GM18508 (cell line): ENCODE results near the gene APPBP2.
"Not testable (repeated sequence)": the region's sequence is repeated elsewhere in the genome, so short reads cannot be mapped to it uniquely, and the experiment has no call there.

ENCODE experiments used
- ATAC-seq: cut with Tn5 transposase; IDR thresholded peaks from one replicate; pipeline ENCODE4 v1.9.1; 2021; ENCODE audit warnings: moderate number of reproducible peaks; ENCODE audit not compliant: insufficient read depth, unreplicated experiment

Gene APPBP2

DNA sequence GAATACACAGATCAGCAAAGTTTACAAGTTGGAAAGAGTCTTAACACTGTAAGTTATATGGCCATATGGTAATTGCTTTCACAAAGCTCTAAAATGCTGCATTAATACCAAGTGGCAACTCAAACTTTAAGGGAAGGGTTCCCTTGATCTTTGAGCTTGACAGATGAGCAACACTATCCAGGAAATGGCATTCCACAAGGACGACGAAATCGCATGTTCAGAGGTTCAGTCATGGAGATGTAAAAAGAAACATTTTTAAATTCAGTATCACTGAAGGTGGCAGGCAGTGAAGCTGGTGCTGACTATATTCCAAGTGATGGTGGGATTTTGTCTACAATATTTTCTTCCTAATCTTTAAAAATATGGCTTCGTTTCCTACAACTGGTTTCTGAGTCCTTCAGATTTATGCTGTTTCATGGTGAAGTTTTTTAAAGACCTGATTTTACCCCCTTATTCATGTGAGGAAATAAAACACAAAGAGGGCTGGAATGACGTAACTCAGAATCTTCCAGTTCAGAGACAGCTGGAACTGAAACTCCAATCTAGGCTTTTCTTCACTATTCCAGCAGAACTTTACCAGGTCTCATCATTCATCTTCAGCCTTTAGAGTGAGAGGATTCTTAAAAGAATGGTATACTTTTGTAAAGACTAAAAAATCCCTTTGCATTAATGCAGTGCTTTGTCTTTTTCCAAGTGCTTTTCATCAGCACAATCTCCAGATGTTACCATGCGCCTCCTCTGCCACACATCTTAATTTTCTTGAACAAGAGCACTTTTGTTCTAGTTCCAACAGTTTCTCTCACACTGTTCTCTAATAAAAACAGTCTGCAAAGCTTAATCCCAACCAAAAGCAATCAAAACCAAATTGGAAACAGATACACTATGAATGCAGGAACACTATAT lies 83.5 kb downstream of the APPBP2 start:
- no peak for ATAC-seq

DNA sequence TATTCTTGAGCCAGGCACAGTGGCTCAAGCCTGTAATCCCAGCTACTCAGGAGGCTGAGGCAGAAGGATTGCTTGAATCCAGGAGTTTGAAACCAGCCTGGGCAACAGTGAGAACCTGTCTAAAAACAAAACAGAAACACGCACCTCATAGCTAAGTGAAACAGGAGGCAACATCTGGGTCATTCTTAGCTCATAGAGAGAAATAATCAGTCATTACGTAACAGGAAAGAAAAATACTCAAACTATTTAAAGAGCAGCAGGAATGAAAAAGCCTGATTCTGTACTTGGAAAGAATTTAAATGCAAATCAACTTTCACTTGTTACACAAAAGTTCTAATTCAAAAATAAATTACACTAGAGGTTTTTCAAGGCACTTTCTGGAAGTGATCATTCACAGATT lies 86.5 kb downstream of the APPBP2 start:
- ATAC-seq, result no peak

DNA sequence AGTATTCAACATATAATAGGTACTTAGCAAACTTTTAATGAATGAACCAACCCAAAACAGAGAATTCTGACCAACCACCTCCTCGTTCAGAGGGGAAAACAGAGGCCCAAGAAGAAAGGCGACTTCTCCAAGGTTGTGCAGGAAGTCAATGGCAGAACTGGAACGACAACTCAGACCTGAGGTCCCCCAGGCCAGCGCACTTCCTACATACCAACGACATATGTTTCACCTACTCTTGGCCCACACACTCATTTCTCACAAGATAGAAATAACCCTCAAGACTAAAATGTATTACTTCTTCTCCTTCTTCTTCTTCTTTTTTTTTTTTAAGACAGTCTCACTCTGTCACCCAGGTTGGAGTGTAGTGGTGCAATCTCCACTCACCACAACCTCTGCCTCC lies 89.4 kb downstream of the APPBP2 start:
- no peak for ATAC-seq

DNA sequence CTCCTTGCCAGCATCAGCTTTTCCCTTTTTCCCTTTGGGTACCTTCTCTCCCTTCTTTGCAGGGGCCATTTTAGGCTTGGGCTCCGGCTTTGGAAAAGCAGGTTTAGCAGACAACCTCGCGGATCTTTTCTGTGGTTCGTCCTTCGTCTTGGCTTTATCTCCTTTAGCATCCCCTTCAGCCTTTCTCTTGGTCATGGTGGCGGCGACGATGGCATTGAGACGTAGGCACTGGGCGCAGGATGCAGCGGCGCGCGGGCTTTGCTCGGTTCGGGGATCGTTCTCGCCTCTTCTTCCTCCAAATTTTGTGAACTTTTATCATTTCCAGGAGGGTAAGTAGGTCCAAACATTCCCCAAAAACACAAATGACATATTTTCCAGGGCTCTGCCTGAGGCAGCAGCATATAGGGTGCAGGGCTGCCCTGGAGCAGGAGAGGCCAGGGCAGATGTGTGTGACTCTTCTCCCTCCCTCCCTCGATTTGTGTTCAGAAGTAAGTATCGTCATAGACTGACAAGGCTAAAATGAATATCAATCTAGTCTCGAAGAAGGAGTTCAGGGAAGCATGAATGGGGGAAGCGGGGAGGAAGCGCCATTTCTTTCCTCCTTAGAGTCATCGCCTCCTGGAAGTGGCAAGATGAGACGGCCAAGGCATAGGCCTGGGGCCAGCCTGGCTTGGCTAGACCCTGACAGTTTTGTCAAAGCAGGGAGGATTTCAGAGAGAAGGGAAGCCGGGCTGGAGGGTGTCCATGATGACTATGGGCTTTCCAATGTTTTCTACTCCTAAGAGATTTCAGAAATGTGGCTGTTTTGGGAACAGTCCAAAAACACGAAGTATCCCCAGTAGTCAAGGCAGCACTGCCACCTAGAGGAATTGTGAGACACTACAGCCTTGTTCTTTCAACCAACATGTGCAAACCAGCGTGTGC lies 90.5 kb downstream of the APPBP2 start:
- ATAC-seq, result no peak

DNA sequence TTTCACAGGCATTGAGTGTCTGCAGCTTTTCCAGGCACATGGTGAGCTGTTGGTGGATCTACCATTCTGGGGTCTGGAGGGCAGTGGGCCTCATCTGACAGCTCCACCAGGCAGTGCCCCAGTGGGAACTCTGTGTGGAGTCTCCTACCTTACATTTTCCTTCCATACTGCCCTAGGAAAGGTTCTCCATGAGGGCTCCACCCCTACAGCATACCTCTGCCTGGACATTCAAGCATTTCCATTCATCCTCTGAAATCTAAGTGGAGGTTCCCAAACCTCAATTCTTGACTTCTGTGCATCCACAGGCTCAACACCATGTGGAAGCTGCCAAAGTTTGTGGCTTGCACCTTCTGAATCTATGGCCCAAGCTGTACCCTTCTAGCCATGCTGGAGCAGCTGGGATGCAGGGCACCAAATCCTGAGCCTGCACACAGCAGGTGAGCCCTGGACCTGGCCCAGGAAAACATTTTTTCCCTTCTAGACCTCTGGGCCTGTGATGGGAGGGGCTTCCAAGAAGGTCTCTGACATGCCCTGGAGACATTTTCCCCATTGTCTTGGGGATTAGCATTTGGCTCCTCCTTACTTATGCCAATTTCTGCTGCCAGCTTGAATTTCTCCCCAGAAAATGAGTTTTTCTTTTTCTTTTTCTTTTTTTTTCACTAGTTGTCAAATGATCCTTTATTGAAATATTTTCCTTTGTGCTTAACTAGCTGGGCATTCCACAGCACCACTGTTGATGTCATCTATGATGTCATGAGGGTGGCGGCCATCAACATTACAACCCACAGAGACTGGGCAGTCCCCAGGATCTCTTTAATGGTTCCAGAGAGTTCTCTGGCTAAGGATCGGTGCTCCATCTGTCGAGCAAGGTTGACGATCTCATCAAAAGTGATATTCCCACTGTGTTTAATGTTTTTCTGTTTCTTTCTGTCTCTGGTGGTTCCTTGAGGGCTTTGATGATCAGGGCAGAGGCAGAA lies 92.7 kb downstream of the APPBP2 start:
- not testable (repeated sequence) for ATAC-seq

DNA sequence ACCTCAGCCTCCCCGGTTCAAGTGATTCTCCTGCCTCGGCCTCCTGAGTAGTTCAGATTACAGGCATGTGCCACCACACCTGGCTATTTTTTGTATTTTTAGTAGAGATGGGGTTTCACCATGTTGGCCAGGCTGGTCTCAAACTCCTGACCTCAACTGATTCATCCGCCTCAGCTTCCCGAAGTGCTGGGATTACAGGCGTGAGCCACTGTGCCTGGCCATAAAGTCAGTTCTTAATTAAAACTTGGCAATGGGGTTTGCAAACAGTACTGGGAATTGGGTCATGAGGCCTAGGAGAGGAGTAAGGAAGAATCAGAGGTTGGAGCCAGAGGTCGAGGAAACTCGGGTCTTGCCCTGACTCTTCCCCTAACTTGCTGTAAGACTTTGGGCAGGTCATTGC lies 95.5 kb downstream of the APPBP2 start:
- not testable (repeated sequence) for ATAC-seq

DNA sequence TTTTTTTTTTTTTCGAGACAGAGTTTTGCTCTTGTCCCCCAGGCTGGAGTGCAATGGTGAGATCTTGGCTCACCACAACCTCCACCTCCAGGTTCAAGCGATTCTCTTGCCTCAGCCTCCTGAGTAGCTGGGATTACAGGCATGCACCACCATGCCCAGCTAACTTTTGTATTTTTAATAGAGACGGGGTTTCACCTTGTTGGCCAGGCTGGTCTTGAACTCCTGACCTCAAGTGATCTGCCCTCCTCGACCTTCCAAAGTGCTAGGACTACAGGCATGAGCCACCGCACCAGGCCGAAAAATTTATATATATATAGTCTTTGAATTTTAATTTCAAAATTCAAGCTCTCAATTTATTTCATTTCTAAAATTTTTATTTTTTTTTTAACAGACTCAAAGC lies 97.6 kb downstream of the APPBP2 start:
- ATAC-seq, result not testable (repeated sequence)

DNA sequence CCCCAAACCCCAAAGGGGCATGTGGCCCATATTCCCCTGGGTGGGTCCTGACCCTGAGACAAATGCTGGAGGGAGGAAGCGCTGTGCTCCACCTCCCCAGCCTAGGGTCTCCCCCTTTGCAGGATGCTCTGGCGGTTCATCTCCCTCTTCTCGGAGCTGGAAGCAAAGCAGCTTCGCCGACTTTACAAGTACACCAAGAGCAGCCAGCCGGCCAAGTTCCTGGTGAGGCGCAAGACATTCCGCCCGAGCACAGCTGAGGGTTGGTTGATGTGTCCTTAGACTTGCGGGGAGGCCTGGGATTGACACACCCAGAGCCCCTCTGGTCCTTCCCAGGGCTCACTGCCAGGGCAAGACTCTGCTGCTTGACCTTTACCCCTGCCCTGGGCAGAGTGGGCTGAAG lies 99.4 kb downstream of the APPBP2 start:
- ATAC-seq, result no peak

DNA sequence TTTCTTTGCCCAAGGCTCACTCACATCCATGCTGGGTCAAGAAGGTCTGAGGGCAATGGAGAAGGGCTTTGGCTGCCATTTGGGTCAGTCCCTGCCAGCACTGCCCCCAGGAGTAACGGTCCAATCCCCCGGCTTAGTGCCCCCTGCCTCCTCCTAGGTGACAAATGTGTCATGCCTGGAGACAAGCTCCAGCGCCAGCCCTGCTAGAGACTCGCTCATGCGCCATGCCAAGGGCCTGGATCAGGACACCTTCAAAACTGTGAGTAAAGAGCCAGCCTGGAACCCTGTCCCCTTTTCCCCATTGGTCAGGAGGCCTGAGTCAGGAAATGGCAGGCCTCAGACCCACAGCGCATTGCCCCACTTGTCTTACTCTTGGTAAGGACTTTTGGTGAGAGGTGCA lies 100.4 kb downstream of the APPBP2 start:
- ATAC-seq, result no peak

DNA sequence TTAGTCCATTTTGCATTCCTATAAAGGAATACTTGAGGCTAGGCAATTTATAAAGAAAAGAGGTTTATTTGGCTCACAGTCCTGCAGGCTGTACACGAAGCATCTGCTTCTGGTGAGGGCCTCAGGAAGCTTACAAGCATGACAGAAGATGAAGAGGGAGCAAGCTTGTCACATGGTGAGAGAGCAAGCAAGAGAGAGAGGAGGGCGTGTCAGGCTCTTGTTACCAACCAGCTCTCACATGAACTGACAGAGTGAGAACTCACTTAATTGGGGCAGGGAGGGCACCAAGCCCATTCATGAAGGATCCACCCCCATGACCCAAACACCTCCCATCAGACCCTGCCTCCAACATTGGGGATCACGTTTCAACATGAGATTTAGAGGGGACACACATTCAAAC lies 102.2 kb downstream of the APPBP2 start:
- no peak for ATAC-seq

DNA sequence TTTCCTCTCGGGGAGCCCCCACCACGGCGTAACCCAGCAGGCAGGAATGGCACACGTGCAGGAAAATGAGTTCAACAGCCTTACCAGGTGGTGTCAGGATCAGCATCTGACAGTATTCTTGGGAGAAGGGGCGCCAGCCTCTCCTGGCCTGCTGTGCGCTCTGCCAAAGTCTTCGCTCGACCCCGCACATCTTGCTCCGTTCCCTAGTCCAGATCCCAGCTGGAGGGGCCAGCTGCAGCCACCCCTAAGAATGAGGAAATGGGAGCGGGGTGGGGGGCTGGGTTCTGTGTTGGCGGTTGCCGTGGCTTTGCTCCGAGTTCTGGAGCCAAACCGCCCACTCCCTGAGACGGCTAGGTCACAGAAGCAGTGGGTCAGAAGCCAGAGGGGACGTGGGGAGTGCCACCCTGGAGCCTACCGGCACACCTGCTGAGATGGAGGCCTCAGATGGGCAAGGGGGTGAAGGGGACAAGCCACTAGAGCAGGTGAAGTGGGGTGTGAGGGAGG lies 103.8 kb downstream of the APPBP2 start, which contains the start of gene CHCT1:
Gene CHCT1, plus strand, starts transcription at position 328 of the 504 bp plus-strand sequence. Its CDS starts 104 bp downstream, at position 432.
- ATAC-seq, result no peak

DNA sequence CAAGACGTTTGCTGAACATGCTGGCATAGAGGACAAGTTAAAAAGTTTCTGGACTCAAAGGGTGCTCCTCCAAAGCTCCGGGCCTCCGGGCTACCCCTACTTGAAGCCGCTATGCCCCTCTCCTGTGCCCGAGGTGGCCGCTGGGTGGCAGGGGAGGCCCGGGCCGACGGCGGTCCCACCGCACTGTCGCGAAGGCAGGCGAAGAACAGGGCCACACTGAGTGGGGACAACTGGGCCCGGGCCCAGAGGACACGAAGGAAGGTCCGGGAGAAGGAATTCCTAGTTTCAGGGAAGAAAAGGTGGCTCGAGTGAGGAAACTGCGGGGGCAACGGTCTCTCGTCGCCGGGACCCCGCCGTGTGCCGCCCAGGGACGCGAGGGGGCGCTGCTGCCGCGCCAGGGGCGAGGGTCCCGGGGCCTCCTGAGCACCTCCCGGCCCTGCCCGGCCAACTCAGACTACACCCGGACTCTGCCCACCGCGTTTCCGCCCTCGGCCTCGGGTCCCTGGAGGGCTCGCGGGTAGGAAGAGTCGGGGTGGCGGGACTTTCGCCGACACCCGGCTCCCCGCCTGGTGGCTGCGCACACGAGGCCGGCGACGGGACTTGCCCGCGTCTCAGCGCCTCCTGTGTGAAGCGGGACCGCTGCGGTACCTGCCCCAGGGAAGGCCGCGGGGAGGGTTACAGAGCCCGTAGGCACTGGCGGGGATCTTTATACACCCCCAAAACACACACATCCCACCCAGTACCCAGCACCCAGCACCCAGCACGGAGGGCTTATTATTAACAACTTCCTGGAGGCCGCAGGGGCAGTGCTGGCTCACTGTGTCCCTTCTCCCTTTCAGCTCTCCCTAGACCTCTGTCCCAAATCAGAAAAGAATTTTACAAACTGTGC lies 104.5 kb downstream of the APPBP2 start:
- ATAC-seq, result peak; percentile 55

DNA sequence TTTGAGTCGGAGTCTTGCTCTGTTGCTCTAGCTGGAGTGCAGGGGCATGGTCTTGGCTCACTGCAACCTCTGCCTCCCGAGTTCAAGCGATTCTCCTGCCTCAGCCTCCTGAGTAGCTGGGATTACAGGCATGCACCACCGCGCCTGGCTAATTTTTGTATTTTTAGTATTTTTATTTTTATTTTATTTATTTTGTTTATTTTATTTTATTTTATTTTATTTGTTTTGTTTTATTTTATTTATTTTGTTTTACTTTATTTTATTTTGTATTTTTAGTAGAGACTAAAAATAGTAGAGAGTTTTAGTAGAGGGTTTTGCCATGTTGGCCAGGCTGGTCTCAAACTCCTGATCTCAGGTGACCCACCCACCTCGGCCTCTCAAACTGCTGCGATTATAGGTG lies 106.2 kb downstream of the APPBP2 start:
- not testable (repeated sequence) for ATAC-seq

DNA sequence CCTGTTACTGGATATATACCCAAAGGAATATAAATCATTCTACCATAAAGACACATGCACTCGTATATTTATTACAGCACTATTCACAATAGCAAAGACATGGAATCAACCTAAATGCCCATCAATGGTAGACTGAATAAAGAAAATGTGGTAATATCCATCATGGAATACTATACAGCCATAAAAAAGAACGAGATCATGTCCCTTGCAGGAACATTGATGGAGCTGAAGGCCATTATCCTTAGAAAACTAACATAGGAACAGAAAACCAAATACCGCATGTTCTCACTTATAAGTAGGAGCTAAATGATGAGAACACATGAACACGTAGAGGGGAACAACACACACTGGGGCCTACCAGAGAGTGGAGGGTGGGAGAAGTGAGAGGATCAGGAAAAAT lies 107.0 kb downstream of the APPBP2 start:
- ATAC-seq, result not testable (repeated sequence)

DNA sequence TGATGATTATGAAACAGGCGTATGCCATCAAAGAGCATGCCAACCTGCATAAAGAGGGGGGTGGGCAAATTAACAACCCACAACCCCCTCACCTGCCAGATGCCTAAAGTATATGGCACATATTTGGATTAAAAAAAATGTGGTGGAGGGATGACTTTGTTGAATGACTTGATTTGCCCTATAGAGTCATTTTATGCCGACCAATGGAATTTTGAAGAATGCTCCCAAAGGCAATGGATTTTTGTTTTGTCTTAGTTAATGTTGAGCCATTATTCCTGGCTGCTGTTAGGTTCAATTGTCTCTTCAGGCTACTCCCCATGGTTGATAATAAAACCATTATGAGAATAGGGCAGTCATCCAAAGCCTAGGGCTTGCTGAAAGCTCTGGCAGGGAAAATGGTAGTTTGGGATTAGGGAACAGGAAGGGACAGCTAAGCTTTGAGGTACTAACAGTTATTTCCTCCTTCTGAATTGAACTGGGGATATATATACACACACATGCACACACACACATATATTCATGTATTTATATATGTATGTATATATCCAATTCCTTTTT lies 109.6 kb downstream of the APPBP2 start:
- ATAC-seq, result no peak

DNA sequence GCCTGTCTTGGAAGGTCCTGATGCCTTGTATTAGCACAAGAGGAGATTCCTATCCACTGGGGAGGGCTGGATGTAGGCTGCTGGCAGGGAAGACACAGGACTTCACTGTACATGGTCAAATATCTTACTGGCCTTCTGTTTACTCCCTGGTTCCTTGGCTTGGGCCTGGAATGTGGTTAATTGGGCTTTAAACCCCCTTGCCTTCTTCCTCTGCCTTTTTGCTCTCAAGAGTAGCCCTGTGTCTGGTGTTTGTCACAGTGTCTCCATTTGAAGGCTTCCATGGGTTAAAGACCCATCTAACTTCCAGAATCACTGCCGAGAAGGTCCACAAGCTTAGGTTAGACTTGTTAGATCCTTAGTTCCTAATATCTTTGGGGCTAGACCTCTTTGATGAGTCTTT lies 110.9 kb downstream of the APPBP2 start:
- no peak for ATAC-seq

DNA sequence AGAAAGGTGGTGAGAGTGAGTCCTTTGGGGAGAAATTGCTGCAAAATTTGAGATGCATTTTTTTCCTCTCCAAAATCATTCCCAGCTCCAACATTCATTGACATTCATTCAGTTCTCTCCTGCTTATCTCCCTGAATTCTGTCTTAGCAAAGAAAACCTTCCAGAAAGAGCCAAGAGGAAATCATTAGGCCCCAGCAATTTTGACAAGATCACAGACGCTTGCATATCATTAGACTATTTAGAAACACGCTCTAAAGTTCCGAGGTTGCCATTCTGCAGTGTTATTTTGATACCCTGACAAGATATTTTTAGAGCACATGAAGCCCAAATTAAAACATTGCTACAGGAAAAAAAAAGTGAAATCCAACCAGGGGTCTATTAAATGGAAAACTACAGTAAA lies 113.3 kb downstream of the APPBP2 start:
- ATAC-seq, result no peak

DNA sequence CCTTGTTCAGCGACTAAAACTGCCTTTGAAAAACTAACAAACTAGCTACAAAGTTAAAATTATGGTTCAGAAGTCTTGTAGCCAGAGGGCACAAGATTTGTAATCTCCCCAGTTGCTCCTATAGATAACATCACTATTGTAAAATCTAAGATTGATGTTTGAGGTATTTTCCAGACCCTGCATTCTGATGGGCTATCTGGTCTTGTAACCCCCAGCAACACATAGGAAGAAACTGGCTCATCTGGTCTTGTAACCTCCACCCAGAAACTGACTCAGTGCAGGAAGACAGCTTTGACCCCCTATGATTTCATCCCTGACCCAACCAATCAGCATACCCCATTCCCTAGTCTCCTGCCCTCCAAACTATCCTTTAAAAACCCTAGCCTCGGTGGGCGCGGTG lies 116.0 kb downstream of the APPBP2 start:
- ATAC-seq, result no peak
